Posterior cingulate gyrus (tissue), 11 donors: Measurements from ENCODE around the gene ARHGAP44.

ENCODE experiments used
- DNase-seq, 10 donors: peaks; one replicate each; pipeline versions ENCODE4 v3.0.0 to v3.0.0-alpha.2; 2020 to 2021; ENCODE audit warnings: mixed read lengths in 3 of 10
- intact Hi-C: fragments of 100-400 bp; cut with DNase I; formaldehyde crosslinking; loops from one replicate; pipeline ENCODE4 v1.15.1; 2023

The ARHGAP44 gene

GRCh38 chr17:13008461-13008860, 219.2 kb downstream of the ARHGAP44 start:
- intact Hi-C loops: no loop called here
- DNase-seq: peak in 2 of 10 donors; percentile 3 to 29

- DNase-seq: peak in 2 of 10 donors; percentile 33 to 47
- intact Hi-C loops: no loop called here
These were observed 221.7 kb downstream of the ARHGAP44 start for GRCh38 chr17:13010959-13011358.

DNA sequence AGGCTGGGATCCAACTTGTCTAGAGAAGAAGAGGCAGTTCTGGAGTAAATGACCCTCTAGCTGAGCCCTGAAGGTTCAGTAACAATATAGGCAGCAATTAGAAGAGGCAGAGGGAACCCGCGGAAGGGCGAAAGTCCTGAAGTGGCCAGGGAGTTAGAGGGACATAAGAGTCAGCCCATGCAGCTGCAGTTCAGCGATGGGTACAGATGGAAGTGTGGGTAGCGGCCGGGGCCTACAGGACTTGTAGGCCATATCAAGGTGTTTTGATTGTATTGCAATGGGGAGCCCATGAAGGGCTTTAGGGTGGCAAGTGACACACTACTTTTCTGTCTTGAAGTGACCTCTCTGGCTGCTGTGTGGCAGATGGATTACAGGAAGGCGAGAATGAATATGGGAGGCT, 225.5 kb downstream of the ARHGAP44 start:
- intact Hi-C loops: loop anchor here (5.0 kb wide), 1 partner anchor 1018 kb away; the partner anchor contains the start of gene ZNF18

GRCh38 chr17:13016881-13017654, 227.8 kb downstream of the ARHGAP44 start:
- intact Hi-C loops: loop anchor here (5.0 kb wide), 1 partner anchor 1020 kb away; the partner anchor contains the start of gene ZNF18
- no peak for DNase-seq

More for the DNA sequence above, 225.5 kb downstream of the ARHGAP44 start:
- no peak for DNase-seq

DNA sequence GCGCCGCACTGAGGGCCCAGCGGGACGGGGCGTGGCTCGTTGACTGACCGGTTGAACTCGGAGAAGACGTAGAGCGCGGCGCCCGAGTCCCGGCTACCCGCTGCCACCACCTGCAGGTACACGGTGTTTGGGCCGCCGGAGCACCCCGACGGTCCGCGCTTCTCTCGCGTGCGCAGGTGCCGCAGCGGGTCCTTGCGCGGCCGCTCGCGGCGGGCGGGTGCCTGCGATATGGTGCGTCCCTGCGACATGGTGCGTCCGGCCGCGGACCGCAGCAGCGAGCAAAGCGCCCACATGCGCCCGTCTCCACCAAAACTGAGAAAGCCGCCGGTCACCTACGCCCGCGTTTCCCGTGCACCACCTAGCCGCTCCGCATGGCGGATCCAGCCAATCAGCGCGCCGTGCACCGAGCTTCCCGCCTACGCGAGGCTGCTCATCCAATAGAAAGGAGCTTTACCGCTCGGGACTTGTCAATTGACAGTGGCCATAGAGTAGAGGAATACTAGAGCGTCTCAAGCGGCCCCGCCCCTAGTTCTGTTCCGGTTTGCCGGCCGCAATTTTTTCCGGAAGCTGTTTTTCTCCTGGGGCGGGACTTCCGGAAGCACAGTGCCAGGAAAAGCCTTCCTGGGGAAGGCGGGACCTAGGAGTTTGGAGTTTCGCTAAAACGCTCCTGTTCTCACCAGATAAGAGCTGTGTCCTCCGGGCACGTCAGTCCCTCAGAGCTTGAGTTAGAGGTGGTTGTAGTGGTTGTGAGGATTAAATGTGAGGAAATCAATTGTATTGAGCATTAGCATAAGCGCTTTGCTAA, 228.6 kb downstream of the ARHGAP44 start, which contains the start of gene ELAC2:
TSS of gene ELAC2 (minus strand) at position 373 of the 805 bp plus-strand sequence. CDS start at position 293, 80 bp downstream.
- intact Hi-C loops: loop anchor here (5.0 kb wide), 1 partner anchor 1021 kb away; the partner anchor contains the start of gene ZNF18
- peak; percentile 96 to 100 (median 98) for DNase-seq

DNA sequence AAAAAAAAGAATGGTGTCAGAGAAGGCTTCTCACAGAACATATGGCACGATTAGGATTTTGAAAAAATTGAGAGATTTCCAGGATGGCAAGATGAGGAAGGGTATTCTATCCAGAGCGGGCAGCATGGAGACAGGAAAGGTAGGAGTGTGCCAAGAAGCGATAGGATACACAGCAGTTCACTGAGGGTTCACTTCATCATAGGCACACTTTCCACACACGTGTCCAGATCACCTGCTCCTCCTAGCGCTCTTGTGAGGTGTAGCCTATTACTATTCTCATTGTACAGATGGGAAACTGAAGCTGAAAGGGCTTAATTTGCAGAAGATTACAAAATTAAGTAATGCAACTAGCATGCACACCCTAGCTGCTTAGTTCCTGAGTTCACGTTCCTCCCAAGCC, 234.7 kb downstream of the ARHGAP44 start:
- intact Hi-C loops: no loop called here
- no peak for DNase-seq

DNA sequence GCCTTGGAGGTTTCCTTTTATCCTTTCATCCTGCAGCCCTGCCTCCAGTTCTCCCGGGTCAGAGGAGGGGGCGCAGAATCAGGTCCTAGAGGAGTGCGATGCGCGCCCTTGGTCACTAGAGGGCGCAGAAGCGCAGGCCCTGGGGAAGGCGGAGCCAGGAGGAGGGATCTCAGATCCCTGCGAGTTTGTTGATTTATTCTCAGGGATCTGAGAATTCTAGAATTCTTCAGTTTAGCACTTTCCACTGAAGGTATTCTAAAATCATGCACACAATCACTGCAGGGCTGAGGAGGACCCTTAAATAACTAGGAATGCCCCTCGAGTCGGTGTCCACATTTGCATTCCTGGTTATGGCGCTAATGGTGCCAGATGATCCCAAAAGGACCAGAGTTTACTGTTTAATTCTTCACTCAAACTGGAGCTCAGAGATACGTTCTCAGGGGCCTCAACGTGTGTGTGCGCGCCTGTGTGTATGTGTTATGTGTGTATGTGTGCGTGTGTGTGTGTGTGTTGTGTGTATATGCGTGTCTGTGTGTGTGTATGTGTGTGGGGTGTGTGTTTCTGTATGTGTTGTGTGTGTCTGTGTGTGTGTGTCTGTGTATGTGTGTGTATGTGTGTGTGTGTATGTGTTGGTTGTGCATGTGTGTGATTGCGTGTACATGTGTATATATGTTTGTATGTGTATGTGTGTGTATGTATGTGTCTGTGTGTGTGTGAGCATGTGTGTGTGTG, 235.4 kb downstream of the ARHGAP44 start:
- DNase-seq: peak in 9 of 10 donors; percentile 12 to 94 (median 61)
- intact Hi-C loops: no loop called here

- intact Hi-C loops: no loop called here
These were observed 235.9 kb downstream of the ARHGAP44 start for GRCh38 chr17:13025258-13025627.

GRCh38 chr17:13025687-13026086, 236.4 kb downstream of the ARHGAP44 start:
- no peak for DNase-seq
- intact Hi-C loops: no loop called here

More at GRCh38 chr17:13025258-13025627, 235.9 kb downstream of the ARHGAP44 start:
- no peak for DNase-seq

GRCh38 chr17:13027246-13027645, 237.9 kb downstream of the ARHGAP44 start:
- no peak for DNase-seq
- intact Hi-C loops: no loop called here

- intact Hi-C loops: no loop called here
- no peak for DNase-seq
These were observed 240.0 kb downstream of the ARHGAP44 start for GRCh38 chr17:13029340-13029739.

DNA sequence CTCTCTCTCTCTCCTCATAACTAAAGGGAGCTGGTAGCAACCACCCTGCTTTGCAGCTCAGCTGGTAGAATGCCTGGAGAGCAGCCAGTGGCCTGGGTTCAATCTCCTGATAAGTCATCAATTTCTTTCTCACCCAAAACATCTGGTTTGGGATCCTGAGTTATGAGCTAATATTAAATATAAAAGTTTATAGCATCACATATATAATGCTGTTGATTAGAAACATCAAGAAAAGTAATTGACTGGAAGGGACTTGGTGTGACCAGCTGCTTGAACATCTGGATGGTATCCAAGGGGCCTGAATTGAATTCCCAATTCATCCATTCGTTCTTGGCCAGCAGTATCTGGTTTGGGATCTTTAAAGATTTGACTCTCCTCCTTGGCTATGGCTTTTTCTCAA, 240.8 kb downstream of the ARHGAP44 start:
- intact Hi-C loops: no loop called here
- DNase-seq: no peak

GRCh38 chr17:13030459-13031300, 241.4 kb downstream of the ARHGAP44 start:
- peak in 4 of 10 donors; percentile 14 to 49 (median 27) for DNase-seq
- intact Hi-C loops: no loop called here

DNA sequence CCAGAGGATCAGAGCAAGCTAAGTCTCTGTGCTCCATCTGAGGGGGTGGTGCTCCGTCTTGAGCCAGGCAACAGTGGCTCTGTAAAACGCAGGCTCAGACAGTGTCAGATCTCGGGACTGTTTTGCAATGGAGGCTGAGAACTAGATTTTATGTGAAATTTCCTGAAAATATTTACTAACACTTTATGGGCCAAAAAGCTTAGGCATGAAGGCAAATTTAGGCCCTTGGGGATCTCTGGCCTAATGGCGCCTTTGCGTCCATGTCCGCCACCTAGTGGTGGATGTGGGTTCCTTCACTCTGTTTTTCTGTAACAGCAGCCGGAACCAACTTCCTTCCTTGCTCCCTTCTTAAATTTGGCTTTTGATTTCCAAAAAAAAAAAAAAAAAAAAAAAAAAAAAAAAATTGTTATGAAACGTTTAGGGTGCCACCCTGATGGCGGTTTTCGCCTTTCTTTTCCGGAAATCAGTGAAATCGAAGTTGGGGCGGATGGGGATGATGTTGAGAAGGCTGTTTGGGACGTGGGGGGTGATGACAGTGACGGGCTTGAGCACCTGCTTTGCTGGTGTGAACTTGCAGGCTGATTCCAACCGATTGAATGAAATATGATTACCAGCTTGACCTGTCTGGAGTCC, 242.5 kb downstream of the ARHGAP44 start:
- peak in 3 of 10 donors; percentile 22 to 50 (median 29) for DNase-seq
- intact Hi-C loops: no loop called here

- DNase-seq: no peak
These were observed 246.1 kb downstream of the ARHGAP44 start for GRCh38 chr17:13035420-13035819.

GRCh38 chr17:13036751-13037150, 247.5 kb downstream of the ARHGAP44 start:
- intact Hi-C loops: no loop called here

More at GRCh38 chr17:13035420-13035819, 246.1 kb downstream of the ARHGAP44 start:
- intact Hi-C loops: no loop called here

DNA sequence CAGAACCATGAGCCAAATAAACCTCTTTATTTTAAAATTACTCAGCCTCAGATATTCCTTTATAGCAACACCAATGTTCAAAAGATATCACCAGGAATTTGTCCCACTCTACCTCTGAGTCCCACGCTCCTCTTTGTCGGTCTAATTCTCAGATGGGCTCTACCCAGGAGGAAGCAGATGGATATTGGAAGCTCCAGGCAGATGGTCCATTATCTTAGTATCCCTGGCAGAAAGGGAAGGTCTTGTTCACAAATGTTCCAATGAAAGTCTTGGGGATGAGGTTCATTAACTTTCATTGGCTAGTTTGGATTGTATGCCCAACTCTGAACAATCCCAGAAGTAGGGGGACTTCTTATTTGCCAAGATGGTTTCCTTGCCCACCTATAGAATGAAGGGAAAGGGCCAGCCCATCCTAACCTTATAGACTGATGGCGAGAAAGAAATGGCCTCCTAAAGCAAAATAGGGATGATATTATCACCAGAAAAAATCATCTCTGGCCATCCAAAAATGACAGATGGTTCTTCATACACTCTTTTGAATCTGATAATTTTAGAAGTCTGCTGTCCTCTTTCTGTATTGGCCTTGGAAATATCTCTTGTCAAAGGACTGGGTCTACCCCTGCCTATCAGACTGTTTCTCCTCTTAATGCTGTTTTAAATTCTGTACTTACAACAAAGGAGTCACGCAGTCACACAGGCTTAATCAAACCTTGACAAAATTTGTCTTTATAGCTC, 249.8 kb downstream of the ARHGAP44 start:
- intact Hi-C loops: no loop called here
- DNase-seq: no peak

More at GRCh38 chr17:13036751-13037150, 247.5 kb downstream of the ARHGAP44 start:
- no peak for DNase-seq
